Measurements from ENCODE around the gene R3HDM2. TPM values are rescaled to one million over a fixed set of nuclear protein-coding genes. Genes with fewer than 3 reads are reported as not detected.

R3HDM2 gene
- total and polyA plus RNA-seq, 2 of the 13 experiments (the other 11 are each of a cell fraction or from before 2014, with no cell fraction given): 11.1 to 23.5 TPM

DNA sequence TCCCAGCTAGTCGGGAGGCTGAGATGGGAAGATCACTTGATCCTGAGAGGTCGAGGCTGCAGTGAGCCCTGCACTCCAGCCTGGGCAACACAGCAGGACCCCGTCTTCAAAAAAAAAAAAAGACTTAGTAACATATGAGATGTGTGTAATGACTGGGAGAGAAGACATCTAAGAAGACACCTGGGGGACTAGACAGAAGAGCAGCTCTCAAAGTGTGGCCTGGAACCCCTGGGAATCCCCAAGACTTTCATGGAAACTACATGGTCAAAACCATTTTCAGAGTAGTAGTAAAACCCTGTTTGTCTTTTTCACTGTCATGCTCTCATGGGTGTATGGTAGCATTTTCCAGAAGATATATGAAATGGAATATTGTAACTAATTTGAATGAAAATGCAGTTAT, 45.3 kb downstream of the R3HDM2 start:
- DNase-seq (ENCODE audit: low spot score) (no peak), ATAC-seq (no peak), FAIRE-seq (no peak)
- H2AFZ ChIP-seq (ENCODE audit: low read length): no peak overlapping the region
- no peaks in the 10 kb centered on the region for H3K9me3 ChIP-seq (ENCODE audit: low read length)
- ChIA-PET POLR2A (no interaction called here), CTCF (ENCODE audit: low intra/inter-chr PET ratio, low total read pairs) (no interaction called here)
- TF ChIP-seq FOXO1 (CRISPR knock-in tag; IDR thresholded peaks at IDR 0.05) (no peak), ZNF136 (CRISPR knock-in tag; IDR thresholded peaks at IDR 0.05; ENCODE audit: low read depth) (no peak), HNF4G (IDR thresholded peaks at IDR 0.05; ENCODE audit: borderline replicate concordance, low read depth, low read length) (no peak), HNF4G (CRISPR knock-in tag; IDR thresholded peaks at IDR 0.05; ENCODE audit: borderline replicate concordance, low read depth) (no peak), ZNF703 (CRISPR knock-in tag; IDR thresholded peaks at IDR 0.05; ENCODE audit: borderline replicate concordance) (no peak), CEBPB (IDR thresholded peaks at IDR 0.05; ENCODE audit: borderline replicate concordance, low read depth, low read length) (no peak)
- TF ChIP-seq, protein P1, sequence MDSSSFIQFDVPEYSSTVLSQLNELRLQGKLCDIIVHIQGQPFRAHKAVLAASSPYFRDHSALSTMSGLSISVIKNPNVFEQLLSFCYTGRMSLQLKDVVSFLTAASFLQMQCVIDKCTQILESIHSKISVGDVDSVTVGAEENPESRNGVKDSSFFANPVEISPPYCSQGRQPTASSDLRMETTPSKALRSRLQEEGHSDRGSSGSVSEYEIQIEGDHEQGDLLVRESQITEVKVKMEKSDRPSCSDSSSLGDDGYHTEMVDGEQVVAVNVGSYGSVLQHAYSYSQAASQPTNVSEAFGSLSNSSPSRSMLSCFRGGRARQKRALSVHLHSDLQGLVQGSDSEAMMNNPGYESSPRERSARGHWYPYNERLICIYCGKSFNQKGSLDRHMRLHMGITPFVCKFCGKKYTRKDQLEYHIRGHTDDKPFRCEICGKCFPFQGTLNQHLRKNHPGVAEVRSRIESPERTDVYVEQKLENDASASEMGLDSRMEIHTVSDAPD (CRISPR knock-in tag; IDR thresholded peaks at IDR 0.05): no peak
- 0 out of 5 replicates have a peak, but pooled peaks cover 0 to 4% of the 10 kb centered on the region in 2 experiments for H3K36me3 ChIP-seq (replicated peaks in 1 of 2; ENCODE audit: control insufficient read depth in 1 of 2, insufficient read depth in 2 of 2, low read length in 2 of 2)
- H3K9ac ChIP-seq (ENCODE audit: insufficient read depth, low read depth, low read length): no peak overlapping the region
- no peak overlapping the region for H3K4me3 ChIP-seq (replicated peaks in 1 of 3; ENCODE audit: insufficient read depth in 1 of 3, low read depth in 2 of 3, low read length in 3 of 3)
- intact Hi-C loops (cut with micrococcal nuclease; ENCODE audit: unreplicated experiment) (no loop called here), in situ Hi-C loops (cut with HindIII; ENCODE audit: extremely low pct_ligation_motif_present, low pct_unique_long_range_greater_than_20kb) (no loop called here)
- H3K79me2 ChIP-seq (ENCODE audit: insufficient read depth, low read length): no peaks in the 10 kb centered on the region
- H3K27ac ChIP-seq (ENCODE audit: extremely low read length, insufficient read depth, low read length): no peak overlapping the region
- no peak overlapping the region for H3K4me2 ChIP-seq (ENCODE audit: low read depth, low read length)
- no peaks in the 10 kb centered on the region for H4K20me1 ChIP-seq (ENCODE audit: insufficient read depth, low read length)
- 90% methylated on average over 3 of the region's 3 CpGs for WGBS (ENCODE audit: low lambda C conversion rate)
- BruUV-seq (replicated peaks): no TSS peak
- H3K4me1 ChIP-seq (ENCODE audit: insufficient read depth, low read length): no peaks in the 10 kb centered on the region
- no peaks in the 10 kb centered on the region for H3K27me3 ChIP-seq (ENCODE audit: control insufficient read depth in 1 of 2, insufficient read depth in 2 of 2, low read length in 2 of 2)

GRCh38 chr12:57384478-57384877, 46.4 kb downstream of the R3HDM2 start:
- ATAC-seq (no peak), FAIRE-seq (no peak), DNase-seq (ENCODE audit: low spot score) (no peak)
- no peak overlapping the region for H3K4me3 ChIP-seq (replicated peaks in 1 of 3; ENCODE audit: insufficient read depth in 1 of 3, low read depth in 2 of 3, low read length in 3 of 3)
- TF ChIP-seq NFRKB (IDR thresholded peaks at IDR 0.05): no peak
- H4K20me1 ChIP-seq (ENCODE audit: insufficient read depth, low read length): no peaks in the 10 kb centered on the region
- intact Hi-C loops (cut with micrococcal nuclease; ENCODE audit: unreplicated experiment) (no loop called here), in situ Hi-C loops (cut with HindIII; ENCODE audit: extremely low pct_ligation_motif_present, low pct_unique_long_range_greater_than_20kb) (no loop called here)
- no peak overlapping the region for H3K4me2 ChIP-seq (ENCODE audit: low read depth, low read length)
- 0 out of 5 replicates have a peak, but pooled peaks cover 0 to 4% of the 10 kb centered on the region in 2 experiments for H3K36me3 ChIP-seq (replicated peaks in 1 of 2; ENCODE audit: control insufficient read depth in 1 of 2, insufficient read depth in 2 of 2, low read length in 2 of 2)
- no peak overlapping the region for H3K27ac ChIP-seq (ENCODE audit: extremely low read length, insufficient read depth, low read length)
- H3K79me2 ChIP-seq (ENCODE audit: insufficient read depth, low read length): no peaks in the 10 kb centered on the region
- no peaks in the 10 kb centered on the region for H3K9me3 ChIP-seq (ENCODE audit: low read length)
- no peaks in the 10 kb centered on the region for H3K27me3 ChIP-seq (ENCODE audit: control insufficient read depth in 1 of 2, insufficient read depth in 2 of 2, low read length in 2 of 2)
- H3K4me1 ChIP-seq (ENCODE audit: insufficient read depth, low read length): no peaks in the 10 kb centered on the region
- POLR2A ChIA-PET: no interaction called here
- no TSS peak for BruUV-seq (replicated peaks)
- H3K9ac ChIP-seq (ENCODE audit: insufficient read depth, low read depth, low read length): no peak overlapping the region
- H2AFZ ChIP-seq (ENCODE audit: low read length): no peak overlapping the region
- 96% methylated on average over 1 of the region's 1 CpG for WGBS (ENCODE audit: low lambda C conversion rate)
- CTCF ChIA-PET (ENCODE audit: low intra/inter-chr PET ratio, low total read pairs): no interaction called here
